ENCODE data around the gene ZNF780B. TPM values are rescaled to one million over a fixed set of nuclear protein-coding genes. Genes with fewer than 3 reads are reported as not detected.

Gene ZNF780B
- total and polyA plus RNA-seq, 7 donors: 0.69 to 30.7 (median 16.0) TPM

GRCh38 chr19:40035996-40036395 is 20.0 kb downstream of the ZNF780B start:
- 95 to 97% methylated on average over 4 of the region's 4 CpGs for WGBS, 2 donors
- Histone ChIP-seq H3K4me3 (no peak overlapping the region), H3K27me3 (no peaks in the 10 kb centered on the region), H3K4me1 (no peaks in the 10 kb centered on the region), H3K9me3 (peaks cover 29 to 58% (median 50%) of the 10 kb centered on the region in 4 donors), H3K27ac (no peak overlapping the region), H3K36me3 (peaks cover 0 to 18% (median 0%) of the 10 kb centered on the region in 4 donors)
- TF ChIP-seq POLR2A (IDR thresholded peaks at IDR 0.05) (no peak), POLR2AphosphoS5 (IDR thresholded peaks at IDR 0.05) (no peak), CTCF (IDR thresholded peaks at IDR 0.05) (no peak), EP300 (IDR thresholded peaks at IDR 0.05) (no peak)
- intact Hi-C loops (cut with DNase I): no loop called here
- no peak for DNase-seq

GRCh38 chr19:40033989-40034560 is 22.0 kb downstream of the ZNF780B start:
- 98% methylated on average over 2 of the region's 2 CpGs for WGBS, 2 donors
- peaks cover 0 to 18% (median 0%) of the 10 kb centered on the region in 4 donors for H3K36me3 ChIP-seq

GRCh38 chr19:40026597-40026970 is 29.4 kb downstream of the ZNF780B start:
- intact Hi-C loops (cut with DNase I): no loop called here
- TF ChIP-seq EP300 (IDR thresholded peaks at IDR 0.05): no peak
- no peak for TF ChIP-seq POLR2AphosphoS5 (IDR thresholded peaks at IDR 0.05)
- TF ChIP-seq POLR2A (IDR thresholded peaks at IDR 0.05): no peak
- no peak for TF ChIP-seq CTCF (IDR thresholded peaks at IDR 0.05)
- 90 to 97% methylated on average over 5 of the region's 5 CpGs for WGBS, 2 donors

More at GRCh38 chr19:40033989-40034560, 22.0 kb downstream of the ZNF780B start:
- Histone ChIP-seq H3K4me1 (no peaks in the 10 kb centered on the region), H3K4me3 (no peak overlapping the region), H3K9me3 (peaks cover 34 to 74% (median 63%) of the 10 kb centered on the region in 4 donors), H3K27ac (no peak overlapping the region), H3K27me3 (no peaks in the 10 kb centered on the region)
- no peak for DNase-seq
- intact Hi-C loops (cut with DNase I): no loop called here
- TF ChIP-seq CTCF (IDR thresholded peaks at IDR 0.05) (no peak), POLR2AphosphoS5 (IDR thresholded peaks at IDR 0.05) (no peak), POLR2A (IDR thresholded peaks at IDR 0.05) (no peak), EP300 (IDR thresholded peaks at IDR 0.05) (no peak)

GRCh38 chr19:40025938-40026596 is 30.0 kb downstream of the ZNF780B start:
- WGBS, 2 donors: 96 to 98% methylated on average over 4 of the region's 4 CpGs
- peaks cover 24 to 60% (median 54%) of the 10 kb centered on the region in 4 donors for H3K9me3 ChIP-seq
- intact Hi-C loops (cut with DNase I): no loop called here
- H3K4me3 ChIP-seq: no peak overlapping the region
- no peaks in the 10 kb centered on the region for H3K4me1 ChIP-seq
- TF ChIP-seq POLR2A (IDR thresholded peaks at IDR 0.05) (no peak), CTCF (IDR thresholded peaks at IDR 0.05) (no peak), EP300 (IDR thresholded peaks at IDR 0.05) (no peak)
- DNase-seq: no peak
- H3K36me3 ChIP-seq: no peaks in the 10 kb centered on the region
- H3K27me3 ChIP-seq: no peaks in the 10 kb centered on the region
- H3K27ac ChIP-seq: no peak overlapping the region

More at GRCh38 chr19:40026597-40026970, 29.4 kb downstream of the ZNF780B start:
- Histone ChIP-seq H3K27me3 (no peaks in the 10 kb centered on the region), H3K4me1 (no peaks in the 10 kb centered on the region), H3K4me3 (no peak overlapping the region), H3K9me3 (peaks cover 24 to 65% (median 59%) of the 10 kb centered on the region in 4 donors), H3K36me3 (no peaks in the 10 kb centered on the region), H3K27ac (no peak overlapping the region)
- DNase-seq: no peak
